Right lobe of liver (tissue), 4 donors: Measurements from ENCODE around the gene RNF5.

ENCODE experiments used
- CTCF ChIP-seq, 4 donors: fragments of 200-600 bp in 3 of 4; fragments of 450-650 bp in 1 of 4; IDR thresholded peaks; one replicate each; pipeline versions ENCODE4 v1.5.1 to v1.8.0; 2016 to 2022; ENCODE audit warnings: antibody characterized with exemption in 4 of 4, mild to moderate bottlenecking in 2 of 4
- POLR2A ChIP-seq: fragments of 450-650 bp; IDR thresholded peaks from one replicate; pipeline ENCODE4 v1.6.1; 2017; ENCODE audit warnings: antibody characterized with exemption, mild to moderate bottlenecking
- donor health status: DM: no; HTN: no; CAD: no.
- donor health status: DM: no; HTN: no; CAD: no.
- donor health status: DM: no; HTN: yes; CAD: no.

- TF ChIP-seq POLR2A (no peak), CTCF (IDR thresholded peaks at IDR 0.05) (no peak)
Observed at GRCh38 chr6:32213649-32214048, 35.4 kb downstream of the RNF5 start.
